GM20000 (cell line): Measurements from ENCODE around the gene COL10A1.

Experiments
- DNase-seq: peaks from one replicate; pipeline ENCODE4 v3.0.0; 2012; ENCODE audit warnings: low spot score
- TF ChIP-seq, protein P1 (sequence below): IDR thresholded peaks from 2 replicates; pipeline ENCODE4 v1.5.1; 2012; ENCODE audit warnings: mild to moderate bottlenecking, control low read depth; ENCODE audit errors: extremely low read depth, missing control alignments

COL10A1 gene

DNA sequence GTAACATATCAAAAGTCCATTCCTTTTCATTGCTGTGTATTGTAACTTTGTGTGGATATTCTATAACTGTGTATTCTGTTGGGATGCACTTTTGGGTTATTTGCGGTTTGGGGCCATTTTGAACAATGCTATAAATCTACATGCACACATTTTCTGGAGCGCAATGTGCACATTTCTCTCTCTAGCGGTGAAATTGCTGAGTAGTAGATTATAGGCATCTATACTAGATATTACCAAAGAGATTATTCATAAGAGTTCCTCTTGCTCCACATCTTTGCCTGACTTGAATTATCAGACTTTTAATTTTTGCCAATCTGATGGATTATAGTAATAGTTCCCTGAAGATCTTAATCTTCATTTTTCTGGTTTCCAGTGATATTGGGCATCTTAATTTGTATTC, 47.0 kb downstream of the COL10A1 start:
- no peak for DNase-seq
- TF ChIP-seq, protein P1, sequence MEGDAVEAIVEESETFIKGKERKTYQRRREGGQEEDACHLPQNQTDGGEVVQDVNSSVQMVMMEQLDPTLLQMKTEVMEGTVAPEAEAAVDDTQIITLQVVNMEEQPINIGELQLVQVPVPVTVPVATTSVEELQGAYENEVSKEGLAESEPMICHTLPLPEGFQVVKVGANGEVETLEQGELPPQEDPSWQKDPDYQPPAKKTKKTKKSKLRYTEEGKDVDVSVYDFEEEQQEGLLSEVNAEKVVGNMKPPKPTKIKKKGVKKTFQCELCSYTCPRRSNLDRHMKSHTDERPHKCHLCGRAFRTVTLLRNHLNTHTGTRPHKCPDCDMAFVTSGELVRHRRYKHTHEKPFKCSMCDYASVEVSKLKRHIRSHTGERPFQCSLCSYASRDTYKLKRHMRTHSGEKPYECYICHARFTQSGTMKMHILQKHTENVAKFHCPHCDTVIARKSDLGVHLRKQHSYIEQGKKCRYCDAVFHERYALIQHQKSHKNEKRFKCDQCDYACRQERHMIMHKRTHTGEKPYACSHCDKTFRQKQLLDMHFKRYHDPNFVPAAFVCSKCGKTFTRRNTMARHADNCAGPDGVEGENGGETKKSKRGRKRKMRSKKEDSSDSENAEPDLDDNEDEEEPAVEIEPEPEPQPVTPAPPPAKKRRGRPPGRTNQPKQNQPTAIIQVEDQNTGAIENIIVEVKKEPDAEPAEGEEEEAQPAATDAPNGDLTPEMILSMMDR = no peak

DNA sequence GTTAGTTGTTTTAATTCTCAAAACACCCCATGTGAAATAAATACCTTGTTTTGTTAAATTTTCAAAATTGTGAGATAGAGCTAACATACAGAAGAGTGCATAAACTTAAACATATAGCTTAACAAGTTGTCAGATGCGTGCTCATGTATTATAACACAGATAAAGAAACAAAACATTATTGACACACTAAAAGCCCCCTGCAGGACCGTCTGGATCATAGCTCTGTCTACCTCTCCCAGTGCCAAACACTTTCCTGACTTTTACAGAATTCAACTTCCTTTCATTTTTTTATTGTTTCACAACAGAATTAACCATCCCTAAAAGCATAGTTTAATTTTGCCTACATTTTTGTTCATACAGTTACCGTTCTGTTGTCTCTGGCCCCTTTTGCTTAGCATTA, 47.4 kb downstream of the COL10A1 start:
- TF ChIP-seq, protein P1 = no peak
- no peak for DNase-seq

DNA sequence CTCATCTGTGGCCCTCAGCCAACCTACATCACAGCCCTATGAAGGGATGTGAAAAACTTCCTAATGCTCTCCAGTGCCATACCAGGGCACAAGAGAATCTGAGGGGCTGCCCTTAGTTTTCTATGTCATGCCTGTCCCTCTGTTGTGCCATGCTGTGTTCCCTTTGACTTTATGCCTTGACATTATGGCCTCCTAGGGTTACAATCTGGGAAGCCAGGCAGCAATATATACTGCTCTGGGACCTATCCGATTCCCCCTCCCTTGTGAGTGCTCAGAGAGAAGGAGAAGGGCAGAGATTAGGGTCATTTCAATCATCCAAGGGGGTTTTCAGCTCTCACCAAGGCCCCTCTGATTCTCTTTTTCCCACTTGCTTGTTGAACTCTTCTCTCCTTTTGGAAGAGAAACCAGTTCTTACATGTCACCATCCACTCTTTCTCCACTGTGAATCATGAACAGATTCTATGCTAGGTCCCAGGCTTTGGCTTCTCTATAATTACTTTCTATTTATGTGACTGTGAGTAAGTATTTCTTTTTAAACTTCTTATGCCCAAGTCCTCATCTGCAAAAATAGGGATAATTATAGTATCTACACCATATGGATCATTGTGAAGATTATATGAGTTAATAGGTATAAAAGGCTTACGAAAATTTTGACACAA, 51.1 kb downstream of the COL10A1 start:
- TF ChIP-seq, protein P1 = no peak
- no peak for DNase-seq

DNA sequence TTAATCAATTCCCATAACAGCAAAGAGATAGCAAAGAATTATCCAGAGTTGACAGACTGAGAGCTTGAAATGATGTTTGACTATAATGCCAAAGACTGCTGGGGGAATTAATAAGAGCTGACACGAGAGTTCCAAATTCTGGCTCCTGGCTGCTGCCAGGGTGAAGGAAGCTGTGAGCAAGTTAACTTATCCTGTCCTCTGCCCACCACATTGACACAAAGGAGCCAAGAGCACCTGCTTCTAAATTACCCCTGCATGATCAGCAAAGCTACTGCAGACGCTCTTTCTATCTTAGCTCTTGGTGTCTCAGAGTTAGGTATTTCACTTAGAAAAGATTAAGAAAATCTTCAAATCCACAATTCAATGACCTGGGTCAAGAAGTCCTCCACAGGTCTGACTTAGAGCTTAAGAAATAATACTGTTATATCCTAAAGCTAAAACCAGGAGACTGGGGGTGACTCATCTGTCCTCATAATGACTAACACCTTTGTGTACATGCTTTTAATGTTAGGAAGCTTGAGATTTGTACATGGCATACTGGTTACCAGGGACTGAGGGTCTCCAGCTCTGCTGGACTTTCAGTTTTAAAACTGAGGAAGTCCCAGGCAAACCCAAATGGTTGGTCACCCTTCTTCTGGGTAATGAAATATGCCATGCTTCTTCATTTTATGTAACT, 52.0 kb downstream of the COL10A1 start:
- DNase-seq = no peak
- TF ChIP-seq, protein P1 = no peak

DNA sequence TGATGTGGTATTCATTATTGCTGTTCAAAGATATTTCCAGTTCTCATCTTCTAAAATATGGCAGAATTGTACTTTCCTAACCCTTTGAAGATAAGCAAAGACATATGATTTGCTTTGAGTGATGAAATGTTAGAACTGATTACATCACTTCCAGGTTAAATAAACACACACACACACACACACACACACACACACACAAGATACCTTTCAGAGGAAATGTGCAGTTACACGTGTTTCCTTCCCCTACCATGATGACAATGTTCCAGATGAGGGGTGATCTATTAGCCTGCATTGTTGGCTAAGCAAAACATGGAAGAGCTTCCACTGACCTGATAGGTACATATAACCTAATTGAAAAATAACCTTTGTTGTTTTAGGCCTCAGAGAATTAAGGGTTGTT, 53.6 kb downstream of the COL10A1 start:
- TF ChIP-seq, protein P1 = no peak
- DNase-seq = no peak

DNA sequence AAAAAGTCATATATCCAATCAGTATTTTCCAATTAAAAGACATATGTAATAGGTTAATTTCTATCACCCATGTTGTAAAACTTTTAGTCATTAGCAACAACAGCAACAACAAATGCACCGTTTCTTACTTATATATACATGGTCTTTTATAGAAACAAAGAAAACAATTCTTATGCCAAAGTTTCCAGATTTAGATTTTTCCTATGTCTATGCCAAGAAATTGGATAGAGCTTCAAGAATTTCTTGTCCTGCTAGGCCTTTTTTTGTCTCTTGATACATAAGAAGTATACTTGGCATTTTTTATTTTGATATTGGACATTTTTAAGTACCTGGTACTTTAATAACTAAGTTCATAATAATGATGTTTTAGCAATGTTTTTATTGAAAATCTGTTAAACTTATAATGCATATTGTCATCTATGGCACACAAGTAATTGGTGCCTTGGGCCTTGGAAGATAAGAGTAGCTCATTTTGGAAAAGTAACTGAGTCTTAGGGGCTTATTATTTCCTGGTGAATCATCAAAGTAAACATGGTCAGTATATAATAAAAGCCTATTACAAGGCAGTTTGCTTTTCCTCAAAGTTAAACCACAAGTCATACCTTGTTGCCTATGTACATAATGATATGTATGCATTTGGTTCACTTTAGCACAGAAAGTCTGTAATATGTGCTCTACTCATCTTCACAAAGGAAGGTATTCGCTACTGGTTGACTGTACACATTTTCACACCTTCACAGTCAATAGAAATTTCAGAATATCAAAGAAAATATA, 55.1 kb downstream of the COL10A1 start:
- TF ChIP-seq, protein P1 = no peak
- DNase-seq = no peak

DNA sequence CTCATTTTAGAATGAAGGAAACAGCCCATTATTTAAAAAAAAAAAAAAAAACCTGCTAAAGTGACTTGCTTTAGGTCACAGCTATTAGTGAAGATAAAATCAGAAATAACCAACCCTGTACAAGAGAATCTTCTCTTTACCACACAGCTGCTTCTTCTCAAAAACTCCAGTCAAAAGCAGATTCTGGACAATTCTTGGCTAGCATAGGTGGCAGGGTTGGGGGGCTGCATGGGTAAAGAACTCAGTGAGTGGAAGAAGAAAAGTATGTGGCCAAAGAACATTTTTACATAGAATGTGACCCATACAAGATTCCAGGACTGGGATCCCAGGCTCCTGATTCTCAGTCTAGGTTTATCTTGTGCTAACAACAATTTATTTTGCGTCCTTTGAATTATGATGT, 55.8 kb downstream of the COL10A1 start:
- TF ChIP-seq, protein P1 = no peak

More for the DNA sequence above, 55.8 kb downstream of the COL10A1 start:
- DNase-seq = no peak
